NCI-H82 treated with DMSO at 0.1 percent for 48 hours (cell line): ENCODE results near the gene NAA10.

ENCODE experiments used
- DNase-seq: peaks from one replicate; lab custom pipeline; 2025; ENCODE audit not compliant: unreplicated experiment; lab: John Stamatoyannopoulos, UW

NAA10 gene

DNA sequence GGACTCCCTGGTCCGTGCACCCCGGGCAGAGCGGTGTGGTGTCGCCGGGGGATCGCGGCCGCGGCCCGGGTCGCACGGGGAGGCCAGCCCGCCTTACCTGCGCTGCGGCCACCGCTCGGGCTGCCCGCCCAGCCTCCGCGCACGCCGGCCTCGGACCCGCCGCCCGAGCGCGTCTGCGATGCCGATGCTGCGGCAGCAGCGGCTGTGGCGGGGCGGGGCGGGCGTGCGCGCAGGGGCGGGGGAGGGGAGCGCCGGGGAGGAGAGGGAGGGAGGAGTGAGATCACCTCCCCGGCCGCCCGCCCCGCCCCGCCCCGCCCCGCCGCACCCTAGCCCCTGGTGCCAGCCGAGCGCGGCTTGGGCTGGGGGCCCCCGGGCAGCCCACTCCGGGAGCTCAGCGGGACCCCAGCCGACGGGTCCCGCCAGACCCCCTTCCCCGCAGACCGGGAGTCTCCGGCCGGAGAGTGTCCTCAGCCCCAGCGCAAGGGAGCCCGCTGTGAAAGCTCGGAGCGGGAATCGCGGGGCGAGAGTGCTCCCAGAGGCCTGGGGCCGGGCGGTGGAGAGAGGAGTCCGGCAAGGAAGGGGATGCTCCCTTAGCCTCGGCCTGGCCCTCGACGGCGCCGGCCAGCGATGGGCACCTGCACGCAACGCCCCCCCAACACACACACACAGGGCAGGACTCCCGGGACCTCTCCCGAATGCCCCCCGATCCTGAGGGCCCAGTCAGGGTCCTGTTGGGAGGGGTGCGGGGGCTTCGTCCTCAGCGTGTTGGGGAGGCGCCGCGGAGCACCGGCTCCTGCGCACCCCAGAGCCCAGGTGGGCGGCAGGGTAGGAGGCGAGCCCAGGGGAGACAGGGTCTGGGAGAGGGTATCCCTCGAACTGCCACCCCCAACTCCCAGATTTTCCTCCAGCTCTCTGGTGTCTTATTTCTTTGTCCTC lies 48.6 kb downstream of the NAA10 start, which contains the start of gene L1CAM:
TSS of gene L1CAM (minus strand) at position 206 of the 936 bp plus-strand sequence. CDS start 10,337 bp downstream, outside the sequence.
- DNase-seq, result no peak

DNA sequence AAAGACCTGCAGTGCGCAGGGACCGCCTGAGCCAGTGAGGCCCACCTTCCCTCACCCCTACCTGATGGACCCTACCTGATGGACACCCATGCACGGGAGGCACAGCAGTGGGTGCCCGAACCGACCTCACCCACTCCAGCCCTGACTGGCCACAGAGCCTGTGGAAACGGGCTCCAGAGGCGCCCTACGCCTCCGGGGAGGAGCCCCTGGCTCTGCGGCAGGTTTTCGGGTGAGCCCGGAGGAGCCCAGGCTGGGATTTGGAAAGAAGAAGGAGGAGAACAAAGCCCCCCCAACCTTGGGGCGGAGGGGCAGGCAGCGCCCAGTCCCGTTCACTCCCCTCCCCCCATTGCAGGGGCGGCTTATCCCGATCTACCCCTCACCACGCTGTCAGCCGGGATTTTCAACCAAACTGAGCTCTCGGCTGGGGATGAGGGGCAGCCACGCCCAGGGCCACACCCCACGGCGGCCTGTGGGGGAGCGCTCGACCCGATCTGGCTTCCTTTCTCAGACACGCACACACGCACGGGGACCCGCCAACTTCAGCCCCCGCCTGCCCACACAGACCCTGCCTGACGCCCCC lies 49.5 kb downstream of the NAA10 start:
- DNase-seq, result peak; percentile 30

DNA sequence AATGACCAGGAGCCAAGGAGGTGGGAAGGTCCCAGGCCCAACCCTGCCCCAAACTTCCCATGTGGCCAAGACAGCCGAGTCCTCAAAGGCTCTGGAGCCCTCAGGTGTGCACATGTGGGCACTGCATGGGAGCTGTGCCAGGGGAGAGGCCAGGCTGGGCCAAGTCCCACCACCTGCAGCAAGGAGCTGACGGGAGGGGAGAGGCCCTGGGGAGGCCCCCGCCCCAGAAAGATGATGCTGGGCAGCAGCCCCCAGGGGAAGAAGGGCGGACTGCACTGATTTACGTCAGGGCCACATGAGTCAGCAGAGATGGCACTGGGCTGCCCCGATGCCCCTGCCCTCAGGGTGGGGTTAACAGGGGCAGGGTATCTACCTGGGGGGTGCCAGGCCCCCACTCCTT lies 50.2 kb downstream of the NAA10 start:
- no peak for DNase-seq

- no peak for DNase-seq
These were observed 50.7 kb downstream of the NAA10 start for GRCh38 chrX:153884136-153884535.

- no peak for DNase-seq
These were observed 51.5 kb downstream of the NAA10 start for GRCh38 chrX:153883163-153883843.

DNA sequence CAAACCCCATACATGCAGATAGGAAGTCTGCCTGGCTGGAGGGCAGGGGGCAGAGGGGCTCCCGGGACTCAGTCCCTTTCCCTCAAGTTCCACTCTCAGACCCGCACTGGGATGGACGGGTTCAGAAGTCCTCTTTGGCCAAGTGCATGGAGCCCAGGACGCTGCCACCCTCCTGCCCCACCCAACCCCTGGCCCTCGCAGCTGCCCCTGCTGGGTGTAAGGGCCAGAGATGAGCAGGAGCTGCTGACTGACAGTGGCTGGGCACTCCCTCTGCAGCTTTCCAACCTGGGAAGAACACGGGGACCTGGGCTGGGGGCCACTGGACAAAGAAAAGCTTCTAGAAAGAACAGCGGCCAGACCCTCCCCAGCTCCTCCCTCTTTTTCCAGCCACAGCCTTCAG lies 52.3 kb downstream of the NAA10 start:
- DNase-seq, result no peak

- DNase-seq, result no peak
These were observed 52.7 kb downstream of the NAA10 start for GRCh38 chrX:153882086-153882498.

- no peak for DNase-seq
These were observed 53.6 kb downstream of the NAA10 start for GRCh38 chrX:153881281-153881680.

GRCh38 chrX:153880440-153880815 lies 54.4 kb downstream of the NAA10 start:
- DNase-seq, result no peak

DNA sequence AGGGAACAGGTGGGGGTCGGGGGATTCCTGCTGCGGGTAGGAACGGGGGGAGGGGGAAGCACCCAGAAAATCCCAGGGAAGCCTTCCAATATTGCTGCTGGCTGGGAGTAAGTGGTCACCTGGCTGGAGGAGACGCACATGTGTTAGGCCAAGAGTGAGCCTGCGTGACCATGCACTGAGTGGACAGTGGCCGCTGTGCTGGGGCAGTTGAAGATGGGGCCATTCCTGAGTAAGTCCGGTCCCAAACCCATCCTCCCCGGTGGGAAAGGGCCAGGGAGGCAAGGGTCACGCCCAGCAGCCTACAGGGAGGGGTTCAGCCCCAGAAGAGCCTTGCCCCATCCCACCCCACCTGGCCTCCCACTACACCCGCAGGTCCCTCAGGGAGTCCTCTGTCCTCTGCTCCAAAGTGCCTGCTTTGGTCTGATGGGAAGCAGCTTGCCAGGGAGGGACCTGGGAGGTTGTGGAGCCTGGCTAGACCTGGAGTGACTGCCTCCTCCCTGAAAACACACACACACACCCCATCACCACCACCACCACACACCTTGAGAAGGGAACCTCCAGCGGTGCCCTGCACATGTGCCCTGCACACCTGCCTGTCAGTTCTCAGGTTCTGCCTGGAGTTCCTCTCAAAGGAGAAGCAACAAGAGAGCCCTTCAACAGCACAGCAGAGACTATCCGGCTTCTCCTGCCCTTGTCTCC lies 54.9 kb downstream of the NAA10 start:
- DNase-seq, result no peak
